ENCODE data around the gene THPO.

DNA sequence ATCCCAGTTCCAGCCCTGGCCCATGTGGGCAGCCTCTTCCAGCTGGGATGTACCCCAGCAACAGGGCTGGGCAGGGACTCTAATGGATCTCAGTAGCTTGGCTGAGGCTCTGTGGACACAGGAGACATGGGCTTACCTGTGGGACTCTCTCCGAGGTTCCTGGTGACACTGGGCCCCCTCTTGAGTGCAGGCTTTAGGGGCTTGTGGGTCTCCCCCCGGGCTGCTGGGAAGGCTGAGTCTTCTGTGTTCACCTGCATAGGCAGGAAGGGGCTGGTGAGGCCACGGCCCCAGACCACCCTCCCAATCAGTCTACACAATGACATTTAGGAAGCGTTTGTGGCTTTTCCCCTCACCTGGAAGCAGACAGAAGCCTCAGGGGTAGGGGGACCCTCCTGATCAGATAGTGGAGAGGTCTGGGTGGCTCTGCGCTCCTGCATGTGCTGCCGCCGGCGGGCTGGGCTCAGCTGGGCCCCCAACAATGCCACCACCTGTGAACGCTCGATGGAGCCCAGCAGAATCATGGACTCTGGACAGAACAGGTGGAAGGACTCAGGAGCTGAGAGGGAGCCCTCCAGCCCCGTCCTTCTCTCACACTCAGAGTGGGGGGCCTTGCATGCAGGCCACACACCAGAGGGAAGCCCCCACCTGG is 25.0 kb downstream of the THPO start:
- TF ChIP-seq, protein P1, sequence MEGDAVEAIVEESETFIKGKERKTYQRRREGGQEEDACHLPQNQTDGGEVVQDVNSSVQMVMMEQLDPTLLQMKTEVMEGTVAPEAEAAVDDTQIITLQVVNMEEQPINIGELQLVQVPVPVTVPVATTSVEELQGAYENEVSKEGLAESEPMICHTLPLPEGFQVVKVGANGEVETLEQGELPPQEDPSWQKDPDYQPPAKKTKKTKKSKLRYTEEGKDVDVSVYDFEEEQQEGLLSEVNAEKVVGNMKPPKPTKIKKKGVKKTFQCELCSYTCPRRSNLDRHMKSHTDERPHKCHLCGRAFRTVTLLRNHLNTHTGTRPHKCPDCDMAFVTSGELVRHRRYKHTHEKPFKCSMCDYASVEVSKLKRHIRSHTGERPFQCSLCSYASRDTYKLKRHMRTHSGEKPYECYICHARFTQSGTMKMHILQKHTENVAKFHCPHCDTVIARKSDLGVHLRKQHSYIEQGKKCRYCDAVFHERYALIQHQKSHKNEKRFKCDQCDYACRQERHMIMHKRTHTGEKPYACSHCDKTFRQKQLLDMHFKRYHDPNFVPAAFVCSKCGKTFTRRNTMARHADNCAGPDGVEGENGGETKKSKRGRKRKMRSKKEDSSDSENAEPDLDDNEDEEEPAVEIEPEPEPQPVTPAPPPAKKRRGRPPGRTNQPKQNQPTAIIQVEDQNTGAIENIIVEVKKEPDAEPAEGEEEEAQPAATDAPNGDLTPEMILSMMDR (IDR thresholded peaks at IDR 0.05), result no peak
- no peak for TF ChIP-seq POLR2A (IDR thresholded peaks at IDR 0.05)
- TF ChIP-seq POLR2AphosphoS5 (IDR thresholded peaks at IDR 0.05), result no peak
